Osteocyte (in vitro differentiated cells): ENCODE data around the gene ACSF3. TPM values are rescaled to one million over a fixed set of nuclear protein-coding genes. Genes with fewer than 3 reads are reported as not detected.

Source experiments
- DNase-seq: peaks from one replicate; pipeline ENCODE4 v3.0.0; 2021; ENCODE audit warnings: mixed read lengths; ENCODE audit not compliant: unreplicated experiment; ENCODE audit errors: extremely low spot score
- H3K27ac Mint-ChIP-seq: one replicate; pipeline ENCODE4 v1.8.0; 2021; ENCODE audit warnings: mild to moderate bottlenecking, mixed read lengths; ENCODE audit not compliant: unreplicated experiment
- H3K27me3 Mint-ChIP-seq: one replicate; pipeline ENCODE4 v1.8.0; 2021; ENCODE audit warnings: mixed read lengths; ENCODE audit not compliant: unreplicated experiment
- H3K36me3 Mint-ChIP-seq: one replicate; pipeline ENCODE4 v1.8.0; 2021; ENCODE audit warnings: mixed read lengths; ENCODE audit not compliant: unreplicated experiment
- H3K4me1 Mint-ChIP-seq: one replicate; pipeline ENCODE4 v1.8.0; 2021; ENCODE audit warnings: mixed read lengths; ENCODE audit not compliant: unreplicated experiment
- H3K4me3 Mint-ChIP-seq: one replicate; pipeline ENCODE4 v1.8.0; 2021; ENCODE audit warnings: mild to moderate bottlenecking, moderate library complexity, mixed read lengths; ENCODE audit not compliant: unreplicated experiment
- H3K9me3 Mint-ChIP-seq: one replicate; pipeline ENCODE4 v1.8.0; 2021; ENCODE audit warnings: mixed read lengths; ENCODE audit not compliant: unreplicated experiment
- total RNA-seq: library from RNA; stranded (reverse); gene quantifications from 2 replicates; pipeline ENCODE4 v1.2.1, GENCODE V29; 2021
- TF ChIP-seq, protein P1 (sequence below): fragments of 200-600 bp; sonication (generic); IDR thresholded peaks from 2 replicates; pipeline ENCODE4 v1.5.0; 2021; ENCODE audit warnings: antibody characterized with exemption, mild to moderate bottlenecking, moderate library complexity

Gene ACSF3
- total RNA-seq, 1 donor from 2014 or later: 33.5 TPM

GRCh38 chr16:89147085-89147817 lies 53.6 kb downstream of the ACSF3 start:
- H3K36me3 Mint-ChIP-seq: peaks cover 23% of the 10 kb centered on the region
- H3K4me1 Mint-ChIP-seq: no peaks in the 10 kb centered on the region
- H3K9me3 Mint-ChIP-seq: no peaks in the 10 kb centered on the region
- TF ChIP-seq, protein P1, sequence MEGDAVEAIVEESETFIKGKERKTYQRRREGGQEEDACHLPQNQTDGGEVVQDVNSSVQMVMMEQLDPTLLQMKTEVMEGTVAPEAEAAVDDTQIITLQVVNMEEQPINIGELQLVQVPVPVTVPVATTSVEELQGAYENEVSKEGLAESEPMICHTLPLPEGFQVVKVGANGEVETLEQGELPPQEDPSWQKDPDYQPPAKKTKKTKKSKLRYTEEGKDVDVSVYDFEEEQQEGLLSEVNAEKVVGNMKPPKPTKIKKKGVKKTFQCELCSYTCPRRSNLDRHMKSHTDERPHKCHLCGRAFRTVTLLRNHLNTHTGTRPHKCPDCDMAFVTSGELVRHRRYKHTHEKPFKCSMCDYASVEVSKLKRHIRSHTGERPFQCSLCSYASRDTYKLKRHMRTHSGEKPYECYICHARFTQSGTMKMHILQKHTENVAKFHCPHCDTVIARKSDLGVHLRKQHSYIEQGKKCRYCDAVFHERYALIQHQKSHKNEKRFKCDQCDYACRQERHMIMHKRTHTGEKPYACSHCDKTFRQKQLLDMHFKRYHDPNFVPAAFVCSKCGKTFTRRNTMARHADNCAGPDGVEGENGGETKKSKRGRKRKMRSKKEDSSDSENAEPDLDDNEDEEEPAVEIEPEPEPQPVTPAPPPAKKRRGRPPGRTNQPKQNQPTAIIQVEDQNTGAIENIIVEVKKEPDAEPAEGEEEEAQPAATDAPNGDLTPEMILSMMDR: no peak
- no peaks in the 10 kb centered on the region for H3K27me3 Mint-ChIP-seq
- no peak for DNase-seq
- no peak overlapping the region for H3K27ac Mint-ChIP-seq
- H3K4me3 Mint-ChIP-seq: no peak overlapping the region

DNA sequence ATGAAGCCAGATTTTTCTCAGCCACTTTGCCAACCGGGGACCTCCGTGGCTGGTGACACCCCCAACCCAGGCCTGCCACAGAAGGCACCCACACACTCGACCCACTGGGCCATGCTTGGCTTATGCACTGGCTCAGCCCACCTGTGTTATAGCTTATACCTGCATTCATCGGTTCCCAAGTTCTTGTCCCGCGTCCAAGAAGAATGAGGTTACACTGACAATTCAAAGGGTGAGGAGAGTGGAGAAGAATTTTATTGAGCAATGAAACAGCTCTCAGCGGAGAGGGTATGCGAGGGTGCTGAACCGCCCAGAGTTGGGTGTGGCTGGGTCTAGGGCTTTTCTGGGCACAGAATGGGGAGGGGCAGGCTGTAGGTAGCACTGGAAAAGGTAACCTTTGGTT lies 55.7 kb downstream of the ACSF3 start:
- no peak for DNase-seq
- Mint-ChIP-seq H3K4me3 (no peak overlapping the region), H3K27ac (no peak overlapping the region), H3K9me3 (no peaks in the 10 kb centered on the region), H3K4me1 (no peaks in the 10 kb centered on the region), H3K36me3 (peaks cover 26% of the 10 kb centered on the region), H3K27me3 (no peaks in the 10 kb centered on the region)
- TF ChIP-seq, protein P1: no peak

GRCh38 chr16:89150090-89150835 lies 56.6 kb downstream of the ACSF3 start:
- H3K4me3 Mint-ChIP-seq: no peak overlapping the region
- peaks cover 9% of the 10 kb centered on the region for H3K4me1 Mint-ChIP-seq
- TF ChIP-seq, protein P1: no peak
- no peaks in the 10 kb centered on the region for H3K27me3 Mint-ChIP-seq
- H3K9me3 Mint-ChIP-seq: no peaks in the 10 kb centered on the region
- no peak for DNase-seq
- H3K27ac Mint-ChIP-seq: no peak overlapping the region
- peaks cover 26% of the 10 kb centered on the region for H3K36me3 Mint-ChIP-seq

DNA sequence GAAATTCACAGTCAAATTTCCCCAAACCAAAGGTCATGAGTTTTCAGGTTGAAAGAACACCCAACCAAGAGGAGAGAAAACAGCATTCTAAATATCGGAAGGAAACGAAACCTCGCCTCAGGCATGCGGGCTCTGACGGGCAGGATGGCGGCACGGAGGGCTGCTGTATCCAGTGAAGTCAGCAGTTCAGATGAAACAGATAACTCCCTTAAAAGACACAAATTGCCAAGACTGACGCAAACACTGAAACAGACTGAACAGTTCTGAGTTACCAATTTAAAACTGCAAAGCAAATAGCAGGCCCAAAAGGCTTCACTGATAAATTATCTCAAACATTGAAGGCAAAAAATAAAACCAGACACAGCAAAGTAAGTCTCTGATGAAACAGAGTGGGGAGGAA lies 57.3 kb downstream of the ACSF3 start:
- TF ChIP-seq, protein P1: no peak

More for the DNA sequence above, 57.3 kb downstream of the ACSF3 start:
- Mint-ChIP-seq H3K4me3 (no peak overlapping the region), H3K36me3 (peaks cover 26% of the 10 kb centered on the region), H3K27me3 (no peaks in the 10 kb centered on the region), H3K27ac (no peak overlapping the region), H3K4me1 (peaks cover 16% of the 10 kb centered on the region), H3K9me3 (no peaks in the 10 kb centered on the region)
- DNase-seq: no peak
